Measurements from ENCODE around the gene ABHD3.
"Not testable (repeated sequence)": the region's sequence is repeated elsewhere in the genome, so short reads cannot be mapped to it uniquely, and the experiment has no call there.

Gene ABHD3

DNA sequence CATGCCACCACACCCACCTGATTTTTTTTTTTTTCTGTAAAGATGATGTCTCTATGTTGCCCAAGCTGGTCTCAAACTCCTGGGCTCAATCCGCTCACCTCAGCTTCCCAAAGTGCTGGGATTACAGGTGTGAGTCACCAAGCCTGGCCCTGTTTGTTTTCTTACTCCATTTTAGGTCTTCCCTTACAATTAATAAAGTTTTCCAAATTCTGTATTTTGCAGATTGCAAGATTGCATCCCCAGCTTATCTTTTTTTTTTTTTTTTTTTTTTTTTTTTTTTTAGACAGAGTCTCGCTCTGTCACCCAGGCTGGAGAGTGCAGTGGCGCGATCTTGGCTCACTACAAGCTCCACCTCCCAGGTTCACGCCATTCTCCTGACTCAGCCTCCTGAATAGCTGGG lies 64.2 kb downstream of the ABHD3 start:
- DNase-seq, result not testable (repeated sequence)

DNA sequence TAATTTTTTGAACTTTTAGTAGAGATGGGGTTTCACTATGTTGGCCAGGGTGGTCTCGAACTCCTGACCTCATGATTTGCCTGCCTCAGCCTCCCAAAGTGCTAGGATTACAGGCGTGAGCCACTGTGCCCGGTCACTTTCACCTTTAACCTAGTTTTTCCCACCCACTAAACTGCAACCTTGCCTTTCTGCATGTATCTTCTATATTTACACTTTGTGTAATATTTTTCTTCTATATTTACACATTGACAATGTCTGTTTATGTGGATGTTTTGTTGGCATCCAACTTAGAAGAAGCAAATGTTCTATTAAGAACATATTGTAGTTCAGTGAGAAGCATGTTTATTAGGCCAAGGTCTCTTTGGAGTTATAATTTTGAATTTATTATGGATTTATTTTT lies 65.8 kb downstream of the ABHD3 start:
- DNase-seq, result no peak

DNA sequence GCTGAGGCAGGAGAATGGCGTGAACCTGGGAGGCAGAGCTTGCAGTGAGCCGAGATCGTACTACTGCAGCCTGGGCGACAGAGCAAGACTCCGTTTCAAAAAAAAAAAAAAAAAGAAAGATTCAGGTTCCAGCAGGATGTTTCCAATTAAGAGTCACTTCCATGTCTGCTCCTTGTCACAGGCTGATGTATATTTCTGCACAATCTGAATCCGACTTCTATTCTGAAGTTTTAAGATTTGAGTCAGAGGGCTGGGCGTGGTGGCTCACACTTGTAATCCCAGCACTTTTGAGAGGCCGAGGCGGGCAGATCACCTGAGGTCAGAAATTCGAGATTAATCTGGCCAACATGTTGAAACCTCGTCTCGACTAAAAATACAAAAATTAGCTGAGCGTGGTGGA lies 67.8 kb downstream of the ABHD3 start:
- no peak for DNase-seq

DNA sequence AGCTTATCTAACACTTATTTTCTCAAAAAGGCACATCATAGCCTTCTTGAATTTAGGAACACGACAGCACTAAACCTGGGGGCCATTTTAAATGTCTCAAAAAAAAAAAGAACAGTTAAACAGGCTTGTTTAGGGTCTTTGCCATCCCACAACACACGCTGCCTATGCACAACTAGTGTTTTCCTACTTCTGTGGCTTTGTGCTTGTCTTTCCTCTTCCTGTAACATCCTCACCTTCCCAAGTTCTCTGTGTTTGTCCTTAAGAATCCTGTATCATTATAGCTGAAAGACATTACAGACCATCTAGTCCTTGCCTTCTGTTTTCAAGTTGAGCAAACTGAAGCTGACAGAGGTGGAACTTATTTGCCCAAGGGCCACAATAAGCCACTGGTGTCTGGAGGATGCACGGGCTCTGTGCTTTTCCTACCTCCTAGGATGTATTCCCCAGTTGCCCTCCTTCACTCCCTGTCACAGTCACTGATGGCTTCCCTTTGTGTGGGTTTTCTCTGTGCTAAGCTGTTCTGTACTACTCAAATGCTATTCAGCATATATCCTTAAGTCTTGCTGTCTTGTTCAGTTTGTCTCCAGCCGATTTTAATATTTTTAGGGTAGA lies 69.9 kb downstream of the ABHD3 start:
- DNase-seq, result no peak

DNA sequence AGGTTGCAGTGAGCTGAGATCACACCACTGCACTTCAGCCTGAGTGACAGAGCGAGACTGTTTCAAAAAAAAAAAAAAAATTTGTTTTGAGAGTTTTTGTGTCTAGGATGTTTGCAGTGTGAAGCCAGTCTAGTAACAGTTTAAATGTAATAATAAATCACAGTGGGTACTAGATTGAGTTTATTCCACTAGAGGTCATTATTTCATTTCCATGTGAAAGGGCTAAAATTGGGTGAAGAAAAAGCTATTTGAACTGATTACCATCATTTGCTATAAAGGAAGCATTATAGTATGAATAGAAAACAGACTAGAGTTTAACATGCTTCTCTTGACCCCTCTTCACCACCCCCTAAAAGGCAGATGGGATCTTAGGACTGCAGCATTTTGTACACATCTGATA lies 72.2 kb downstream of the ABHD3 start:
- no peak for DNase-seq

DNA sequence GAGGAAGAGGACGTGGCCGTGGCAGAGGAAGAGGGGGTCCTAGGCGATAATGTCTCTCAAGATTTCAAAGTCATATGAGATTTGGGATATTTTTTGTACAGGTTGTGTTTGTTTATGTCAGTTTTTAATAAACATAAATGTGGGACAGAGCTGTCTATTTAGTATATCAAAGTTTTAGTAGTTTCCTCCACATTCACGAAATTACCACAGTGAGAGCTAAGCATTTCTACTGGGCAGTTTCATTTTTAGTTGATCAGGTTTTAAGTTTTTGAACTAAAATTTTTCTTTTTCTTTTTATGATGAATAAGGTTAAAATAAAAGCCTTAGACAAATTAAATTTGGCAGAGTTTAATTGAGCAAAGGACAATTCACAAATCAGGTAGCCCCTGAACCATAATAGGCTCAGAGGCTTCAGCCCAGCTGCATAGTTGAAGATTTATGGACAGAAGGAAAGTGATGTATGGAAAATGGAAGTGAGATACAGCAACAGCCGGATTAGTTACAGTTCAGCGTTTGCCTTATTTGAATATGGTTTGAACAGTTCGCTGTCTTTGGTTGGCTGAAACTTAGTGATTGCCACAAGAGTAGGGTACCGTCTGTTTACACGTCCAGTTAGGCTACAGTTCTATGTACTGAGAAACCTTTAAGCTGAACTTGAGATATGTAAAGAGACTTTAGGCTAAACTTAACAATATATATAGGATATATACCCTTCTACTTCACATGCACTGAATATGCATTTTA lies 75.3 kb downstream of the ABHD3 start:
- DNase-seq, result no peak

DNA sequence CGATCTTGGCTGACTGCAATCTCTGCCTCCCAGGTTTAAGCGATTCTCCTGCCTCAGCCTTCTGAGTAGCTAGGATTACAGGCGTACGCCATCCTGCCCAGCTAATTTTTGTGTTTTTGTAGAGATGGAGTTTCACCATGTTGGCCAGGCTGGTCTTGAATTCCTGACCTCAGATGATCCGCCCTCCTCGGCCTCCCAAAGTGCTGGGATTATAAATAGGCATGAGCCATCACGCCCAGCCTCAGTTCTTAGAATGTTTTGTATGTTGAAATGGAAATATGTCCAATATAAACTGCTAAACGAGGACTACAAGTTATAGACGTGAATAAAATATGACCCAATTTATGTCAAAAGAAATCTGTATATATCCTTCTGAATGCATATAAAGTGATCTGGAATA lies 82.9 kb downstream of the ABHD3 start:
- DNase-seq, result not testable (repeated sequence)

DNA sequence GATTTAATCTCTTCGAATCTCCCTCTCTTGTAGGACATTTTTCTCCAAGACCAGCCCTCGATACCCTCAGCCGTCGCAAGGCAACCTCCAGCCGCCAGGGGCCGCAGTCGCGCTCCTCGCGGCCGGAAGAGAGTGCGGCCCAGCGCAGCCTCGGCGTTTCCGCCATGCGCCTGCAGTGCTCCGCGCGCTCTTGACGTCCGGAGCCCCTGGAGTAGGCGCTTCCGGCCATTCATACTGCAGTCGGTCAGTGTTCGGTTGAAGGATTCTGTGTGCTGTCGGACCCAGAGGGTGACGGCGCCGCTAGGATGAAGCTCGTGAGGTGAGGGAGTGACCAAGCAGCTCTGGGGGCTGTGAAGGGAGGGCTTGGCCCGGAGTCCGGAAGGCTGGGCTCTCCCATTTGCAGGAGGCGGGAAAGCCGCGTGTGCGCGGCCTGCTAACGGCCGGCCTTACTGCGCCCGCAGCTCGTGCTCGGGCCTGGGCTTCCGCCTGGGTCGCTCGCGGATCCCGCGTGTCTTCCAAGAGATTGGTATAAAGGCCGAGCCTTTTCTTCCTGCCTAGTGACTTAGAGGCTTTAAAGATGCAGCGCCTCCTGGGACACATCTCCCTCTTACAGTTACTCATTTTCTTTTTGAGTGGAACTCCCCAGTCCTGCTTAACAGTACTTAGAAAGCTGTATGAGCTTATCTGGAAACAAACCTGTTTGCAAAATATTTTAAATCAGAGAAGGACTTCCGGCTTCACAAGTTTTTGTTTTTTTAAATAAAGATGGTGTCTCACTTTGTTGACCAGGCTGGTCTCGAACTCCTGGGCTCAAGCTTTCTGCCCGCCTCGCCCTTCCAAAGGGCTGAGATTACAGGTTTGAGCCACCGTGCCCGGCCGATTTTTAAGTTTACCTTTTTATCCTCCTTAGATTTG lies 92.2 kb downstream of the ABHD3 start, which contains the start of gene SNRPD1:
TSS of gene SNRPD1 (plus strand) at position 190 of the 915 bp plus-strand sequence. CDS start at position 306, 116 bp downstream.
- peak; percentile 56 for DNase-seq

DNA sequence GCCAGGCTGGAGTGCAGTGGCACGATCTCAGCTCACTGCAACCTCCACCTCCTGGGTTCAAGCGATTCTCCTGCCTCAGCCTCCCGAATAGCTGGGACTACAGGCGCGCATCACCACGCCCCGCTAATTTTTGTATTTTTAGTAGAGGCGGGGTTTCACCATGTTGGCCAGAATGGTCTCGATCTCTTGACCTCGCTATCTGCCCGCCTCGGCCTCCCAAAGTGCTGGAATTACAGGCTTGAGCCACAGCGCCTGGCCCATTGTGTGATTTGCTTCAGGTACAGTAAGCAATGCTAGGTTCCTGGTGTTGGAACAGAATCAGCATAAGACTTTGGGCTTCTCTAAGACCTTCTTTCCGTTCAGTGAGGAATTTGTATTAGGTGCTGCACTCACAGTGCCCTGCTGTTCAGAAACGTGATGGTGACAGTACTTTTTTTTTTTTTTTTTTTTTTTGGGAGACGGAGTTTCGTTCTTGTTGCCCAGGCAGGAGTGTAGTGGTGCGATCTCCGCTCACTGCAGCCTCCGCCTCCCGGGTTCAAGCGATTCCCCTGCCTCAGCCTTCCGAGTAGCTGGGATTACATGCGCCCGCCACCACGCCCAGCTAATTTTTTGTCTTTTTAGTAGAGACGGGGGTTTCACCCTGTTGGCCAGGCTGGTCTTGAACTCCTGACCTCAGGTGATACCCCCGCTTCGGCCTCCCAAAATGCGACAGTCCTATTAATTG lies 93.0 kb downstream of the ABHD3 start:
- not testable (repeated sequence) for DNase-seq

DNA sequence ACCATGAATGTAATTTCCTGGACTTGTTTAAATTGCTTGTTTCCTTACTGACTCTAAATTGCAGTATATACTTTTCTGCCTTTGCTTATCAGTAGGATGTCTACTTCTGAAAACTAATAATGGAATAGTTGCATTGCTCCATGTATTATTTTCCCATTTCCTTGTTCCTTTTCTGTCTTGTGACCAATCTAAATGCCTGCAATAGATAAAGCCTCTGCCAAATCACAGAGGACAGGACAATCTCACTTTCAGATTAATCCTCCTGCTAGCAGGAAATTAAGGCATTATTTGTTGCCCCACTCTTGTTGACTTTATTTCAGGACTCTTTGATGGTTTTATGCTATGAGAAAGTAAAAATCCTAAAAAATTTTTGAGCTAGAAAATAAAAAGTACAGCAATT lies 99.4 kb downstream of the ABHD3 start:
- DNase-seq, result no peak

DNA sequence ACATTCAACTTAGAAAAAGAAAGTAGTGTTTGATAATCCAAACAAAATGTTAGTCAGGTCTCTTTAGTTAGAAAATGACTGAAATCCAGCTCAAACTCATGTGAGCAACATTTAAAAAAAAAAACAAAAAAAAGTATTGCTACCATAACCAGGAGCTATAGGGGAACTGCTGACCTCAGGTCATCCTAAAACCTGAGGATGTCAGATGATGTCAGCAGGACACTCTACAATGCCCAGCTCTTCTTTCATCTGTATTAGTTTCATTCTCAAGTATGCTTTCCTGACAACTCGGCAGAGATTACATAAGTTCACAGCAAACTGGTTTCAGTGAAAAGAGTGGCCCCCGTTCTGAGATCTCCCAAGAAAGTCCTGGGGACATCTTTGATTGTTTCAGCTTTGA lies 99.9 kb downstream of the ABHD3 start:
- DNase-seq, result no peak

DNA sequence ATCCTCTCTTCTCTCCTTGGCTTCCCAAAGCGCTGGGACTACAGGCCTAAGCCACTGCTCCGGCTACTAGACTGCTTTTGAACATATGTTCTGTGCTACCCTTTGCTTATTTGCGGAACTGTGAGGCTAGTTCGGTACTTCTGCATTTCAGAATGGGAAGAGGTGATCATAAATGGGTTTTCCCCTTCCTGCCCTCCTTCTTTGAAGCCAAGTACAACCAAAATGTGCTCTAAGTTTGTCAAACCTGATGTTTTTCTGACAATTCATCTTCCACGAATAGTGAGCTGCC lies 102.3 kb downstream of the ABHD3 start:
- DNase-seq, result no peak
